BLaER1 (cell line): ENCODE measurements around the gene TM7SF3.
"Not testable (repeated sequence)": the region's sequence is repeated elsewhere in the genome, so short reads cannot be mapped to it uniquely, and the experiment has no call there.

Experiments used
- H3K27ac ChIP-seq: shearing (Covaris generic); formaldehyde crosslinking; 2 replicates; pipeline ENCODE4 v1.8.1; 2022
- H3K27me3 ChIP-seq: shearing (Covaris generic); formaldehyde crosslinking; 2 replicates; pipeline ENCODE4 v1.8.1; 2022
- H3K36me3 ChIP-seq: shearing (Covaris generic); formaldehyde crosslinking; 2 replicates; pipeline ENCODE4 v1.8.1; 2022
- H3K4me1 ChIP-seq: shearing (Covaris generic); formaldehyde crosslinking; 2 replicates; pipeline ENCODE4 v1.8.1; 2022
- H3K4me2 ChIP-seq: shearing (Covaris generic); formaldehyde crosslinking; 2 replicates; pipeline ENCODE4 v1.8.1; 2022
- H3K4me3 ChIP-seq: shearing (Covaris generic); formaldehyde crosslinking; 2 replicates; pipeline ENCODE4 v1.8.1; 2022
- H3K9ac ChIP-seq: shearing (Covaris generic); formaldehyde crosslinking; 2 replicates; pipeline ENCODE4 v1.8.1; 2022
- H3K9me3 ChIP-seq: shearing (Covaris generic); formaldehyde crosslinking; 2 replicates; pipeline ENCODE4 v1.8.1; 2022
- H4K20me1 ChIP-seq: shearing (Covaris generic); formaldehyde crosslinking; 2 replicates; pipeline ENCODE4 v1.8.1; 2022
- Cebpa-rat ChIP-seq: shearing (Covaris generic); IDR thresholded peaks from 2 replicates; pipeline ENCODE4 v1.8.1; 2022

Gene TM7SF3

DNA sequence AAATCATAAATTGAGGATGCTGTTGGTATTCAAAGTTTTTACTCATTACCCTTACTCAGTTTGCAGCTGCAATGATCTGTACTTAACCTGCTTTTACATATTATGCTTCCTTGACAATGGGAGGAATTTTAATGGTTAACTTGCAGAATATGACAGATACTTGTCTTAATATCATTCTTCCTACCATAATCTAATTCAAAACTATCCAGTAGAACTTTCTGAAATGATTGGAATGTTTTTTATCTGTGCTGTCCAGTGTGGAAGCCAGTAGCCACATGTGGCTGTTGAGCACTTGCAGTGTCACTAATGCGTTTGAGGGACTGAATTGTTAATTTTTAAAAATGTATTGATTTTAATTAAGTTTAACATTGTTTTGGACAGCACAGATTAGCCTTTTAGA is 52.4 kb downstream of the TM7SF3 start:
- Histone ChIP-seq H3K36me3 (peaks cover 46% of the 10 kb centered on the region), H4K20me1 (no peaks in the 10 kb centered on the region), H3K4me2 (no peak overlapping the region), H3K4me1 (no peaks in the 10 kb centered on the region), H3K9me3 (no peaks in the 10 kb centered on the region), H3K9ac (no peak overlapping the region), H3K27me3 (no peaks in the 10 kb centered on the region), H3K4me3 (no peak overlapping the region), H3K27ac (no peak overlapping the region)
- TF ChIP-seq Cebpa-rat, result no peak

DNA sequence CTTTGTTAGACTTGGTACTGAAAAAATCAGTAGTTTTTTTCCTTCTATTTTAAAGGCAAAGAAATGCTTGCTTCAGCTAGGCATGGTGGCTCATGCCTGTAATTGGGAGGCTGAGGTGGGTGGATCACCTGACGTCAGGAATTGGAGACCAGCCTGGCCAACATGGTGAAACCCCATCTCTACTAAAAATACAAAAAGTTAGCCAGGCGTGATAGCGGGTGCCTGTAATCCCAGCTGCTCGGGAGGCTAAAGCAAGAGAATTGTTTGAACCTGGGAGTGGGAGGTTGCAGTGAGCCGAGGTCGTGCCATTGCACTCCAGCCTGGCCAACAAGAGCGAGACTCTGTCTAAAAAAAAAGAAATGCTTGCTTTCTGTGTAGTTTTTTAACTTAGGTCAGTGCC is 52.8 kb downstream of the TM7SF3 start:
- H3K36me3 ChIP-seq, result peaks cover 47% of the 10 kb centered on the region
- H3K9ac ChIP-seq, H3K4me2 ChIP-seq, H3K27ac ChIP-seq, H4K20me1 ChIP-seq, H3K27me3 ChIP-seq, H3K4me1 ChIP-seq, H3K9me3 ChIP-seq, H3K4me3 ChIP-seq: not testable (repeated sequence)

DNA sequence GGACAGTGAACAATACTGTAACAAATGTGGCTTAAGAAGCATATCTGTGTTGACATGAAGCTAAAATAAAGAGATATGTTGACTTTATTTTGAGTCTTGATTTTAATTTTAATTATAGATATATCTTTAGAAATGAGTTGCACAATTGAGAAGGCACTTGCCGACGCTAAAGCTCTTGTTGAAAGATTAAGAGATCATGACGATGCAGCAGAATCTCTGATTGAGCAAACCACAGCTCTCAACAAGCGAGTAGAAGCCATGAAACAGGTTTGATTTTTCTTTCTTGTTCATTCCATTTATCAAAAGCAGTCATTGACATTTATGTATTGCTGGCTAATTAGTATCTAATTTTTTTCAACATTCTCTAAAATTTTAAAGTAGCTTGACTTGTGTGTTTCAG is 60.2 kb downstream of the TM7SF3 start:
- Histone ChIP-seq H3K9ac (no peak overlapping the region), H4K20me1 (peaks cover 36% of the 10 kb centered on the region; the same call in 1 of the 2 replicates), H3K4me1 (no peaks in the 10 kb centered on the region), H3K27ac (no peak overlapping the region), H3K4me2 (no peak overlapping the region), H3K36me3 (peaks cover 37% of the 10 kb centered on the region), H3K27me3 (no peaks in the 10 kb centered on the region), H3K4me3 (no peak overlapping the region), H3K9me3 (peaks cover 13% of the 10 kb centered on the region)
- TF ChIP-seq Cebpa-rat, result no peak

DNA sequence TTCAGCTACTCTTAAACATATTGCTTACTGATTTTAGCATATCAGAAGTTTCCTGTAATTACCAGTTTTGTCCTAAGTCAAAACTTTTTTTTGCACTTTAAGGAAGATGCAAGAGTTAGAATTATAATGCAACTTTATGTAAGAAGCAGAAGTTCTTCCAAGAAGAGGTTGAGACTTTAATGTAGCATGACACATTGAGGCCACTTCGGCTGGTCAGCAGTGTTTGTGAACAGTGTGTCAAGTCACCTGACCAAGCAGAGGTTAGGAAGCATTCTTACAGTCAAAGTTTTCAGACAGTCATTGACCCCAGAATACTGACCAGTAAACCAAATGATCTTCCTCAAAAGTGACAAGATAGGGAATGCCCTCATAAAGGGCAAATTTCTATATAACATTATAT is 60.7 kb downstream of the TM7SF3 start:
- Histone ChIP-seq H3K4me2 (no peak overlapping the region), H3K27ac (no peak overlapping the region), H3K36me3 (peaks cover 43% of the 10 kb centered on the region), H3K4me1 (no peaks in the 10 kb centered on the region), H3K9ac (no peak overlapping the region), H3K9me3 (peaks cover 19% of the 10 kb centered on the region), H3K4me3 (no peak overlapping the region), H3K27me3 (no peaks in the 10 kb centered on the region), H4K20me1 (peaks cover 36% of the 10 kb centered on the region; the same call in 1 of the 2 replicates)
- TF ChIP-seq Cebpa-rat, result no peak

DNA sequence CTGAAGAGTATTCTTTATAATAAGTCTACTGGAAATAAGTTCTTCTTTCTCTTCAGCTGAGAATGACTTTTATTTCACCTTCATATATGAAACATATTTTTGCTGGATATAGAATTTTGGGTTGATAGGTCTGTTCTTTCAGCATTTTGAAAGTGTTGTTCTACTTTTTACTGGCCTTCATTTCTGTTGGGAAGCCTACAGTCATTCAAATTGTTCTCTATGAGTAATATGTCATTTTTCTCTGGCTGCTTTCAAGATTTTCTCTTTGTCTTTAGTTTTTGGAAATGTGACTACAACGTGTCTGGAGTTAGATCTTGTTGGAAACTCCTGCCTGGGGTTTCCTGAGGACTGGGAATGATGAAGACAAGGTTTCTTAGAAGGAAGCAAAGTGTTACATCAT is 65.9 kb downstream of the TM7SF3 start:
- Histone ChIP-seq H3K9ac (no peak overlapping the region), H3K9me3 (peaks cover 42% of the 10 kb centered on the region), H3K4me1 (no peaks in the 10 kb centered on the region), H3K4me3 (no peak overlapping the region), H3K27me3 (no peaks in the 10 kb centered on the region), H3K36me3 (peaks cover 41% of the 10 kb centered on the region), H4K20me1 (peaks cover 16% of the 10 kb centered on the region; the same call in 1 of the 2 replicates), H3K4me2 (no peak overlapping the region), H3K27ac (no peak overlapping the region)
- no peak for TF ChIP-seq Cebpa-rat

DNA sequence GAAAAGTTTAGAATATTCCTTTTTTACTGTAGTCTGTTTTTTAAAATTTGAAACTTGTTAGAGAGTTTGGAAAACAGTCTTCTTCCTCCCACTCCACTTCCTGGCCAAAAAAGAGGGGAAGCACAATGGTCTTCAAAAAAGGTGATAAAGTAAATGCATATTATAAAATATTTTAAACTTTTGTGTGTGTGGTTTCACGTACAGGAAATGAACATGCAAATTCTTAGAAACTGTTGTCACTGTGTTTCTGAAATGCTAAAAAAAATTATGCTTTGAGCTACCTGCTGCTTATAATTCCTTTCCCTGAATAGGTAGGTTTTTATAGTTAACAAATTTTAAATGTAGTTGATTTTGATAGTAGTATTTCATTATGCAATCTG is 73.0 kb downstream of the TM7SF3 start:
- no peak for TF ChIP-seq Cebpa-rat
- Histone ChIP-seq H3K27me3 (no peaks in the 10 kb centered on the region), H4K20me1 (peaks cover 46% of the 10 kb centered on the region), H3K9ac (peak overlapping the region; percentile 52; the same call in 1 of the 2 replicates), H3K27ac (peak overlapping the region; percentile 49), H3K4me3 (peak overlapping the region; percentile 32; the same call in 1 of the 2 replicates), H3K9me3 (peaks cover 9% of the 10 kb centered on the region), H3K36me3 (peaks cover 21% of the 10 kb centered on the region; the same call in 1 of the 2 replicates), H3K4me1 (peaks cover 38% of the 10 kb centered on the region), H3K4me2 (peak overlapping the region; percentile 94)

DNA sequence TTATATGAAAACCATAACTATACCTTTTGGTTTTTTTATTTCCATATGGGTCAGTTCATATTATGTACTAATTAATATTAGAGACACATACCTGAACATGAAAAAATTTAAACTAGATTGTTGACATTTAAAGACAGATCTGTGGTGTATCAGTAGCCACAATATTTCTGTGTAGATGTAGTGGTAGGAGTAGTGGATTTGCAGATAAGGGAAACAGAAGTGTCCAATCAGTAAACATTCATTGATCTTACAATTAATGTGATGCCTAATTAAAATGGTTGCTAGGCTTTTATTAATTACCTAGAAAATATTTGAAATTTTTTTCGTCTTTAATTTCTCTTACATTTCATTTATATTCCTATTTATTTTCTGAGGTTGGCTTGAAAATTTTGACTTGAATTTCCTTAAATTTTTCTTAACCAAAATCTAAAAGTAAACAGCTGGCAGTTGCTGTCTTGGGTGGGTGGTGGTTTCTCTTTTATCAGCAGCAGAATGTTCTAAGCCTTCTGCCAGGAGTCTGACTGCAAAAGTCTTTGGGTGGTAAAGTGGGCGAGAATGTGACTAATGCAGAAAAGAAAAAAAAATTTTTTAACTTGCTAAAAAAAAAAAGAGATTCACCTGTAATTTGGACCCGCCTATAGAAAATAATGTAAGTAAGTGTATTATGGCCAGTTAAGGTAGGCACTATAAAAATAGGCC is 73.5 kb downstream of the TM7SF3 start:
- H3K27ac ChIP-seq, result peak overlapping the region; percentile 49; the same call in 1 of the 2 replicates
- H3K9me3 ChIP-seq, result peaks cover 4% of the 10 kb centered on the region
- no peak for TF ChIP-seq Cebpa-rat
- H3K4me3 ChIP-seq, result peak overlapping the region; percentile 96; the same call in 1 of the 2 replicates
- H4K20me1 ChIP-seq, result peaks cover 50% of the 10 kb centered on the region
- H3K36me3 ChIP-seq, result peaks cover 16% of the 10 kb centered on the region; the same call in 1 of the 2 replicates
- H3K27me3 ChIP-seq, result no peaks in the 10 kb centered on the region
- H3K9ac ChIP-seq, result peak overlapping the region; percentile 52
- H3K4me1 ChIP-seq, result peaks cover 43% of the 10 kb centered on the region
- peak overlapping the region; percentile 94 for H3K4me2 ChIP-seq

DNA sequence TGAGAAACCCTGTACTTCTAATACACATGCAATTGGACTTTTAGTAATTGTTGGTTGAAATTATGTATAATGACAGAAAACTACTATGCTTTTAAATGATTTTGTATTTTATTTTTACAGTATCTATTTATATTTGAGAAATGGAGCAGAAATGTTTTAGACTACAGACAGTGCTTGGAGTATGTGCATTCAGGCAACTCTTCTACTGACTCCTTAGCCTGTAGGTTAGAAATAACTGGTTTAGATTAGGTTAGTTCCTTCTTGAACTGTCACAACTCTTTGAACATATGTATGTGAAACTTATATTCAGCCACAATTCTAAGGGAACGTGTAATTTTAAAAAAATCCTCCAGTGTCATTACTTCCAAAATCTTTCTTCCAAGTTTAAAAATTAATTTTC is 74.2 kb downstream of the TM7SF3 start:
- no peak for TF ChIP-seq Cebpa-rat
- Histone ChIP-seq H3K9me3 (no peaks in the 10 kb centered on the region; the same call in 1 of the 2 replicates), H3K27me3 (no peaks in the 10 kb centered on the region), H3K36me3 (peaks cover 13% of the 10 kb centered on the region; the same call in 1 of the 2 replicates), H3K4me2 (peak overlapping the region; percentile 94), H4K20me1 (peaks cover 57% of the 10 kb centered on the region), H3K4me3 (peak overlapping the region; percentile 96), H3K9ac (peak overlapping the region; percentile 95), H3K4me1 (peaks cover 51% of the 10 kb centered on the region), H3K27ac (no peak overlapping the region)

DNA sequence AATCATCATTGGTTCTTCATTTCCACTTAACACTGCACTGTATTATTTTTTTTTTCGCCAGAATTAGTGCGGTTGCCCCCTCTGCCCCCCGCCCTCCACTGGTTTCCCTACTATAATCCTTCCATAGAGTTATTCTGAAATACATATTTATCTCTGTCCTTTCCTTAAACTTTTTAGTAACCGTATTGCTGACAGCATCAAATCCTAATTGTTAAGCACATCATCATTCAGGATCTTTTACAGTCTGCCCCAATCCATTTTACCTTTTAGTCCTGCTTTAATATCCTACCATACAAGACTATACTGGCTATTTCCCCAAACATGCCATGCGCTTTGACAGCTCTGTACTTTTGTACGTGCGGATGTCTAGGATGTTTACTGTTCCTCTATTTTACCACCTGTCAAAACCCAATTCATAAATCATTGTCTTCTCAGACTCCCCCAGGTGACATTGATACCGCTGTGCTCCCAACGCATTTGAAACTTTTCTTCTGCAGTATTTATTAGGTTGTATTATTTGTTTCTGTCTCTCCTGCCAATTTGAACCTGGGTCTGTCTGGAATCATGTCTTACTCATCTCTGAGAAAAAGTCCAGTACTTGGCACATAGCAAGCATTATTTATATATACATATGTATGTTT is 74.9 kb downstream of the TM7SF3 start:
- Histone ChIP-seq H3K27ac (peak overlapping the region; percentile 93), H3K36me3 (peaks cover 16% of the 10 kb centered on the region; the same call in 1 of the 2 replicates), H3K4me2 (peak overlapping the region; percentile 94), H3K4me3 (peak overlapping the region; percentile 96), H3K9me3 (no peaks in the 10 kb centered on the region; the same call in 1 of the 2 replicates), H4K20me1 (peaks cover 62% of the 10 kb centered on the region), H3K27me3 (no peaks in the 10 kb centered on the region), H3K9ac (peak overlapping the region; percentile 95), H3K4me1 (peaks cover 55% of the 10 kb centered on the region)
- TF ChIP-seq Cebpa-rat, result no peak

DNA sequence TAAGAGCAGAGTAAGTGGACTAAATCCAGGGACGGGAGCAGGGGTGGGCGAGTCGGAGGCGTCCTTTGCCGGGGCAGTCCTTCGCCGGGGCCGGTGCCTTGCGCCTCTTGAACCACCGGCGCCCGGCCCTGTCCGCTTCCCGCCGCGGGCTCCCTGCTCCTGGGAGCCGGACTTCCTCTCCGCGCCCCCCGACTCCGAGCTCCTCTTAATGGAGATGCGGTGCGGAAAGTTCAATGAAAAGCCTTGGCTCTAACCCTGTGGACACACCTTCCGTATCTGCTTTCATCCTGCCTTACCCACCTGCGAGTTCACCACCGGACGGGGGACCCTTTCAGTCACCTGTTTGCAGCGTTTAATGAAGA is 75.5 kb downstream of the TM7SF3 start:
- Histone ChIP-seq H3K9ac (peak overlapping the region; percentile 95), H3K9me3 (no peaks in the 10 kb centered on the region; the same call in 1 of the 2 replicates), H3K4me3 (peak overlapping the region; percentile 96), H4K20me1 (peaks cover 65% of the 10 kb centered on the region), H3K27me3 (no peaks in the 10 kb centered on the region), H3K4me2 (peak overlapping the region; percentile 94), H3K4me1 (peaks cover 55% of the 10 kb centered on the region), H3K27ac (peak overlapping the region; percentile 93), H3K36me3 (peaks cover 18% of the 10 kb centered on the region; the same call in 1 of the 2 replicates)
- no peak for TF ChIP-seq Cebpa-rat
